ENCODE data around the gene HES4. TPM values are rescaled to one million over a fixed set of nuclear protein-coding genes. Genes with fewer than 3 reads are reported as not detected.
A peak's percentile ranks its signal among the peaks of the same experiment; 100 is the strongest.

The HES4 gene
- total and polyA plus RNA-seq, 2 of the 13 experiments (the other 11 are each of a cell fraction or from before 2014, with no cell fraction given): 8.8 to 10.6 TPM

DNA sequence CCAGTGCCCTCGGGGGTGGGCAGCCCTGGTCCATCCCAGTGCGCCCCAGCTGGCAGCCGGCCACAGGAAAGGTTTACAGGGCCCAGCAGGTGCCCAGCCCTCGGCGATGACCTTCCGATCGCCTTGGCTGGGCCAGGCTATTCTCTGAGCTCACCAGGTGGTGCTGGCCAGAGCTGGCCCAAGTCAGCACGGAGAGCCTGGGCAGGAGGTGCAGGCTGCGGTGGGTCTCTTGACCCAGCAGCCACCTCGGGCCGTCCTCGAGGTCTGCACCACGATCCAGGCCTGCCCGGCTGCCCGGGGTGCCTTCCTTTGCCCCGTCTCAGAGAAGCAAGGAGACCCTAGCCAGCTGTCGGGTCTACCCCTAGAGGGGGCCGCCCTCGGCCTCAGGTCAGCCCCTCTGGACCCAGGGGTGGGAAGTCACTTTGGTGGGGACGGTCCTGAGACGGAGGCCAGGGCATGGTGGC, 18.4 kb downstream of the HES4 start (continued):
- TF ChIP-seq SP4 (CRISPR knock-in tag; IDR thresholded peaks at IDR 0.05) (0 out of 2 replicates have a peak, but pooled peaks have one; percentile 26), RARG (CRISPR knock-in tag; IDR thresholded peaks at IDR 0.05; ENCODE audit: low read depth) (no peak), IRX3 (CRISPR knock-in tag; IDR thresholded peaks at IDR 0.05; ENCODE audit: borderline replicate concordance, low read depth) (no peak), ZNF329 (CRISPR knock-in tag; IDR thresholded peaks at IDR 0.05; ENCODE audit: low read depth) (no peak), KAT8 (CRISPR knock-in tag; IDR thresholded peaks at IDR 0.05) (no peak), CHCHD3 (CRISPR knock-in tag; IDR thresholded peaks at IDR 0.05) (no peak), SMC3 (IDR thresholded peaks at IDR 0.05; ENCODE audit: low read length) (no peak), GATA4 (IDR thresholded peaks at IDR 0.05; ENCODE audit: borderline replicate concordance, low read depth) (no peak), ZNF224 (CRISPR knock-in tag; IDR thresholded peaks at IDR 0.05) (0 out of 2 replicates have a peak, but pooled peaks have one; percentile 20)
- TF ChIP-seq, protein P1, sequence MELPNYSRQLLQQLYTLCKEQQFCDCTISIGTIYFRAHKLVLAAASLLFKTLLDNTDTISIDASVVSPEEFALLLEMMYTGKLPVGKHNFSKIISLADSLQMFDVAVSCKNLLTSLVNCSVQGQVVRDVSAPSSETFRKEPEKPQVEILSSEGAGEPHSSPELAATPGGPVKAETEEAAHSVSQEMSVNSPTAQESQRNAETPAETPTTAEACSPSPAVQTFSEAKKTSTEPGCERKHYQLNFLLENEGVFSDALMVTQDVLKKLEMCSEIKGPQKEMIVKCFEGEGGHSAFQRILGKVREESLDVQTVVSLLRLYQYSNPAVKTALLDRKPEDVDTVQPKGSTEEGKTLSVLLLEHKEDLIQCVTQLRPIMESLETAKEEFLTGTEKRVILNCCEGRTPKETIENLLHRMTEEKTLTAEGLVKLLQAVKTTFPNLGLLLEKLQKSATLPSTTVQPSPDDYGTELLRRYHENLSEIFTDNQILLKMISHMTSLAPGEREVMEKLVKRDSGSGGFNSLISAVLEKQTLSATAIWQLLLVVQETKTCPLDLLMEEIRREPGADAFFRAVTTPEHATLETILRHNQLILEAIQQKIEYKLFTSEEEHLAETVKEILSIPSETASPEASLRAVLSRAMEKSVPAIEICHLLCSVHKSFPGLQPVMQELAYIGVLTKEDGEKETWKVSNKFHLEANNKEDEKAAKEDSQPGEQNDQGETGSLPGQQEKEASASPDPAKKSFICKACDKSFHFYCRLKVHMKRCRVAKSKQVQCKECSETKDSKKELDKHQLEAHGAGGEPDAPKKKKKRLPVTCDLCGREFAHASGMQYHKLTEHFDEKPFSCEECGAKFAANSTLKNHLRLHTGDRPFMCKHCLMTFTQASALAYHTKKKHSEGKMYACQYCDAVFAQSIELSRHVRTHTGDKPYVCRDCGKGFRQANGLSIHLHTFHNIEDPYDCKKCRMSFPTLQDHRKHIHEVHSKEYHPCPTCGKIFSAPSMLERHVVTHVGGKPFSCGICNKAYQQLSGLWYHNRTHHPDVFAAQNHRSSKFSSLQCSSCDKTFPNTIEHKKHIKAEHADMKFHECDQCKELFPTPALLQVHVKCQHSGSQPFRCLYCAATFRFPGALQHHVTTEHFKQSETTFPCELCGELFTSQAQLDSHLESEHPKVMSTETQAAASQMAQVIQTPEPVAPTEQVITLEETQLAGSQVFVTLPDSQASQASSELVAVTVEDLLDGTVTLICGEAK (IDR thresholded peaks at IDR 0.05): no peak
- TF ChIP-seq, protein P1 (CRISPR knock-in tag; IDR thresholded peaks at IDR 0.05): 0 out of 2 replicates have a peak, but pooled peaks have one; percentile 20
- TF ChIP-seq, protein P2, sequence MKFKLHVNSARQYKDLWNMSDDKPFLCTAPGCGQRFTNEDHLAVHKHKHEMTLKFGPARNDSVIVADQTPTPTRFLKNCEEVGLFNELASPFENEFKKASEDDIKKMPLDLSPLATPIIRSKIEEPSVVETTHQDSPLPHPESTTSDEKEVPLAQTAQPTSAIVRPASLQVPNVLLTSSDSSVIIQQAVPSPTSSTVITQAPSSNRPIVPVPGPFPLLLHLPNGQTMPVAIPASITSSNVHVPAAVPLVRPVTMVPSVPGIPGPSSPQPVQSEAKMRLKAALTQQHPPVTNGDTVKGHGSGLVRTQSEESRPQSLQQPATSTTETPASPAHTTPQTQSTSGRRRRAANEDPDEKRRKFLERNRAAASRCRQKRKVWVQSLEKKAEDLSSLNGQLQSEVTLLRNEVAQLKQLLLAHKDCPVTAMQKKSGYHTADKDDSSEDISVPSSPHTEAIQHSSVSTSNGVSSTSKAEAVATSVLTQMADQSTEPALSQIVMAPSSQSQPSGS (CRISPR knock-in tag; IDR thresholded peaks at IDR 0.05): no peak
- TF ChIP-seq, protein P3, sequence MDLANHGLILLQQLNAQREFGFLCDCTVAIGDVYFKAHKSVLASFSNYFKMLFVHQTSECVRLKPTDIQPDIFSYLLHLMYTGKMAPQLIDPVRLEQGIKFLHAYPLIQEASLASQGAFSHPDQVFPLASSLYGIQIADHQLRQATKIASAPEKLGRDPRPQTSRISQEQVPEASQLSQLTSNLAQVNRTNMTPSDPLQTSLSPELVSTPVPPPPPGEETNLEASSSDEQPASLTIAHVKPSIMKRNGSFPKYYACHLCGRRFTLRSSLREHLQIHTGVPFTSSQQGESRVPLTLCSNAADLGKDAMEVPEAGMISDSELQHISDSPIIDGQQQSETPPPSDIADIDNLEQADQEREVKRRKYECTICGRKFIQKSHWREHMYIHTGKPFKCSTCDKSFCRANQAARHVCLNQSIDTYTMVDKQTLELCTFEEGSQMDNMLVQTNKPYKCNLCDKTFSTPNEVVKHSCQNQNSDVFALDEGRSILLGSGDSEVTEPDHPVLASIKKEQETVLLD (CRISPR knock-in tag; IDR thresholded peaks at IDR 0.05; ENCODE audit: low read depth): 0 out of 2 replicates have a peak, but pooled peaks have one; percentile 2
- TF ChIP-seq, protein P4, sequence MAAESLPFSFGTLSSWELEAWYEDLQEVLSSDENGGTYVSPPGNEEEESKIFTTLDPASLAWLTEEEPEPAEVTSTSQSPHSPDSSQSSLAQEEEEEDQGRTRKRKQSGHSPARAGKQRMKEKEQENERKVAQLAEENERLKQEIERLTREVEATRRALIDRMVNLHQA (CRISPR knock-in tag; IDR thresholded peaks at IDR 0.05): no peak
- TF ChIP-seq, protein P5, sequence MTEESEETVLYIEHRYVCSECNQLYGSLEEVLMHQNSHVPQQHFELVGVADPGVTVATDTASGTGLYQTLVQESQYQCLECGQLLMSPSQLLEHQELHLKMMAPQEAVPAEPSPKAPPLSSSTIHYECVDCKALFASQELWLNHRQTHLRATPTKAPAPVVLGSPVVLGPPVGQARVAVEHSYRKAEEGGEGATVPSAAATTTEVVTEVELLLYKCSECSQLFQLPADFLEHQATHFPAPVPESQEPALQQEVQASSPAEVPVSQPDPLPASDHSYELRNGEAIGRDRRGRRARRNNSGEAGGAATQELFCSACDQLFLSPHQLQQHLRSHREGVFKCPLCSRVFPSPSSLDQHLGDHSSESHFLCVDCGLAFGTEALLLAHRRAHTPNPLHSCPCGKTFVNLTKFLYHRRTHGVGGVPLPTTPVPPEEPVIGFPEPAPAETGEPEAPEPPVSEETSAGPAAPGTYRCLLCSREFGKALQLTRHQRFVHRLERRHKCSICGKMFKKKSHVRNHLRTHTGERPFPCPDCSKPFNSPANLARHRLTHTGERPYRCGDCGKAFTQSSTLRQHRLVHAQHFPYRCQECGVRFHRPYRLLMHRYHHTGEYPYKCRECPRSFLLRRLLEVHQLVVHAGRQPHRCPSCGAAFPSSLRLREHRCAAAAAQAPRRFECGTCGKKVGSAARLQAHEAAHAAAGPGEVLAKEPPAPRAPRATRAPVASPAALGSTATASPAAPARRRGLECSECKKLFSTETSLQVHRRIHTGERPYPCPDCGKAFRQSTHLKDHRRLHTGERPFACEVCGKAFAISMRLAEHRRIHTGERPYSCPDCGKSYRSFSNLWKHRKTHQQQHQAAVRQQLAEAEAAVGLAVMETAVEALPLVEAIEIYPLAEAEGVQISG (CRISPR knock-in tag; IDR thresholded peaks at IDR 0.05): no peak

All from HepG2 (cell line).